Endodermal cell (in vitro differentiated cells): ENCODE results near the gene KRTAP5-9. TPM values are rescaled to one million over a fixed set of nuclear protein-coding genes. Genes with fewer than 3 reads are reported as not detected.
"Not testable (repeated sequence)": the region's sequence is repeated elsewhere in the genome, so short reads cannot be mapped to it uniquely, and the experiment has no call there.

Source experiments
- DNase-seq: peaks from one replicate; pipeline ENCODE4 v3.0.0-alpha.2; 2017
- H3K27ac ChIP-seq: 2 replicates; pipeline ENCODE4 v1.5.1; 2013; ENCODE audit warnings: mild to moderate bottlenecking, low read depth, low read length, moderate library complexity
- H3K27me3 ChIP-seq: 2 replicates; pipeline ENCODE4 v1.6.1; 2013; ENCODE audit warnings: mild to moderate bottlenecking, low read length, moderate library complexity; ENCODE audit not compliant: insufficient read depth, control insufficient read depth, poor library complexity, severe bottlenecking
- H3K36me3 ChIP-seq: 2 replicates; pipeline ENCODE4 v1.7.0; 2013; ENCODE audit warnings: mild to moderate bottlenecking, low read length, moderate library complexity; ENCODE audit not compliant: control insufficient read depth, insufficient read depth
- H3K4me1 ChIP-seq: one replicate; pipeline ENCODE4 v1.7.0; 2013; ENCODE audit warnings: low read length; ENCODE audit not compliant: control insufficient read depth, insufficient read depth
- H3K4me3 ChIP-seq: 2 replicates; pipeline ENCODE4 v1.5.1; 2013; ENCODE audit warnings: mild to moderate bottlenecking, low read length, moderate library complexity
- H3K9ac ChIP-seq: 2 replicates; pipeline ENCODE4 v1.6.1; 2013; ENCODE audit warnings: mild to moderate bottlenecking, low read length, moderate library complexity; ENCODE audit not compliant: poor library complexity, severe bottlenecking; ENCODE audit errors: extremely low read depth
- H3K9me3 ChIP-seq: 2 replicates; pipeline ENCODE4 v1.6.1; 2013; ENCODE audit warnings: mild to moderate bottlenecking, low read length, moderate library complexity; ENCODE audit not compliant: control insufficient read depth
- H3K27ac Mint-ChIP-seq: 2 replicates; pipeline ENCODE4 v1.8.0; 2020; ENCODE audit warnings: mixed read lengths
- H3K27me3 Mint-ChIP-seq: 2 replicates; pipeline ENCODE4 v1.8.0; 2021; ENCODE audit warnings: mild to moderate bottlenecking, mixed read lengths; ENCODE audit not compliant: insufficient read depth
- H3K36me3 Mint-ChIP-seq: 2 replicates; pipeline ENCODE4 v1.8.0; 2020; ENCODE audit warnings: low read depth, mixed read lengths
- H3K4me1 Mint-ChIP-seq: 2 replicates; pipeline ENCODE4 v1.8.0; 2020; ENCODE audit warnings: mixed read lengths
- H3K4me3 Mint-ChIP-seq: 2 replicates; pipeline ENCODE4 v1.8.0; 2020; ENCODE audit warnings: mild to moderate bottlenecking, moderate library complexity, mixed read lengths
- H3K9me3 Mint-ChIP-seq: 2 replicates; pipeline ENCODE4 v1.8.0; 2020; ENCODE audit warnings: mild to moderate bottlenecking, mixed read lengths
- CTCF ChIP-seq: fragments of 200-600 bp; sonication (generic); conservative IDR thresholded peaks from 2 replicates; pipeline ENCODE4 v1.5.0; 2021; ENCODE audit warnings: antibody characterized with exemption, mild to moderate bottlenecking
- WGBS, 2 experiments: methylation state at CpG; one replicate each; pipeline versions ENCODE4 v1.1.5 to v1.1.7; 2013; ENCODE audit warnings: missing lambda C conversion rate in 2 of 2, mixed read lengths in 1 of 2; ENCODE audit not compliant: insufficient coverage in 1 of 2, insufficient read length in 1 of 2; 5-methylcytosine and 5-hydroxymethylcytosine counted together
- total RNA-seq, 2 donors: library from RNA; stranded (reverse); fragmentation: NEBNext Ultra II Directional in 1 of 2; extraction: Animal tissue kit (Norgen Biotek cat#: 25700) in 1 of 2; gene quantifications; 2 replicates in 1 of 2; 3 replicates in 1 of 2; pipeline ENCODE4 v1.2.1, GENCODE V29; 2021

The KRTAP5-9 gene
- total RNA-seq, 2 donors from 2014 or later: 0.31 TPM; not detected in 1

- no peak overlapping the region for H3K9ac ChIP-seq
- H3K4me3 Mint-ChIP-seq: no peak overlapping the region
- H3K36me3 Mint-ChIP-seq: no peaks in the 10 kb centered on the region
- DNase-seq: no peak
- no peak overlapping the region for H3K27ac ChIP-seq
- no peaks in the 10 kb centered on the region for H3K36me3 ChIP-seq
- peaks cover 5% of the 10 kb centered on the region for H3K27me3 ChIP-seq
- 88 to 89% methylated on average over 4 of the region's 4 CpGs for WGBS, 2 experiments
- no peaks in the 10 kb centered on the region for H3K9me3 Mint-ChIP-seq
- no peaks in the 10 kb centered on the region for H3K9me3 ChIP-seq
- H3K4me3 ChIP-seq: no peak overlapping the region
- H3K27me3 Mint-ChIP-seq: peaks cover 23% of the 10 kb centered on the region
- peaks cover 10% of the 10 kb centered on the region for H3K4me1 Mint-ChIP-seq
- H3K4me1 ChIP-seq: no peaks in the 10 kb centered on the region
- TF ChIP-seq CTCF: no peak
- no peak overlapping the region for H3K27ac Mint-ChIP-seq
These were observed 33.6 kb downstream of the KRTAP5-9 start for GRCh38 chr11:71581826-71582225.

GRCh38 chr11:71582309-71582895 is 34.2 kb downstream of the KRTAP5-9 start, which contains the start of gene KRTAP5-11:
Gene KRTAP5-11, minus strand, starts transcription at chr11:71582875. Its CDS starts 38 bp downstream, at chr11:71582837.
- no peaks in the 10 kb centered on the region for H3K4me1 ChIP-seq
- no peak for DNase-seq
- no peak within 1 kb of the TSS for H3K27ac Mint-ChIP-seq

GRCh38 chr11:71582969-71583368 is 34.7 kb downstream of the KRTAP5-9 start:
- H3K27me3 ChIP-seq, H3K9me3 Mint-ChIP-seq, H3K9me3 ChIP-seq, H3K27ac ChIP-seq, H3K36me3 Mint-ChIP-seq, H3K4me3 Mint-ChIP-seq, H3K4me1 ChIP-seq, H3K9ac ChIP-seq, DNase-seq, H3K36me3 ChIP-seq, H3K27ac Mint-ChIP-seq, H3K4me3 ChIP-seq: not testable (repeated sequence)
- Mint-ChIP-seq H3K27me3 (peaks cover 23% of the 10 kb centered on the region), H3K4me1 (peaks cover 10% of the 10 kb centered on the region)
- 96 to 100% methylated on average over 2 of the region's 2 CpGs for whole genome bisulfite sequencing, 2 experiments

More at GRCh38 chr11:71582309-71582895, 34.2 kb downstream of the KRTAP5-9 start, which contains the start of gene KRTAP5-11:
- peaks cover 10% of the 10 kb centered on the region for H3K4me1 Mint-ChIP-seq
- H3K9me3 Mint-ChIP-seq: no peaks in the 10 kb centered on the region
- Histone ChIP-seq H3K36me3 (no peaks in the 10 kb centered on the region), H3K27ac (no peak within 1 kb of the TSS), H3K9me3 (no peaks in the 10 kb centered on the region), H3K4me3 (no peak within 1 kb of the TSS), H3K9ac (no peak within 1 kb of the TSS), H3K27me3 (peaks cover 5% of the 10 kb centered on the region)
- H3K36me3 Mint-ChIP-seq: no peaks in the 10 kb centered on the region
- H3K4me3 Mint-ChIP-seq: no peak within 1 kb of the TSS
- no peak for TF ChIP-seq CTCF
- 85 to 90% methylated on average over 1 to 3 of the region's 3 CpGs for WGBS, 2 experiments
- peaks cover 23% of the 10 kb centered on the region for H3K27me3 Mint-ChIP-seq

DNA sequence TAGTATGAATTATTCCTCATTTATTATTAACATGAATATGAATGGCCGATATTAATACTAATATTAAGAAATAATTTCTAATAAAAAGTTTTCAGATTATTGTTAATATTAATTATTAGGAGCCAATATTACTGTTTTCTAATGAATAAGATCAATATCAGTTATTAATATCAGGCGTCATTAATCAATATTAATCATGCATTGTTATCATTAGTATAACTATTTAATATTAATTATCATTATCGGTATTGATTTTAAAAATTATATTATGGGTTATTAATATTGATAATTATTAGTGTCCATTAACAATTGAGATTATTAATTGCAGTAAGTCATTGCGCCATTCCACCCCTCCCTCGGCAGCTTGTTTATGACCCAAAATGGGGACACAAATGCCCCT is 37.5 kb downstream of the KRTAP5-9 start:
- not testable (repeated sequence) for H3K27ac Mint-ChIP-seq, H3K9me3 Mint-ChIP-seq, H3K36me3 ChIP-seq, H3K4me1 ChIP-seq, H3K9me3 ChIP-seq, H3K4me3 ChIP-seq, H3K36me3 Mint-ChIP-seq, H3K27ac ChIP-seq, H3K9ac ChIP-seq, DNase-seq, H3K27me3 ChIP-seq, H3K4me3 Mint-ChIP-seq
- WGBS, 2 experiments: 98 to 100% methylated on average over 2 of the region's 5 CpGs
- H3K4me1 Mint-ChIP-seq: peaks cover 11% of the 10 kb centered on the region
- H3K27me3 Mint-ChIP-seq: peaks cover 17% of the 10 kb centered on the region

GRCh38 chr11:71588314-71588713 is 40.1 kb downstream of the KRTAP5-9 start:
- peak overlapping the region; percentile 26 for H3K27ac Mint-ChIP-seq
- H3K27ac ChIP-seq: peak overlapping the region; percentile 11
- H3K9me3 Mint-ChIP-seq: not testable (repeated sequence)

More at GRCh38 chr11:71588314-71588713, 40.1 kb downstream of the KRTAP5-9 start:
- not testable (repeated sequence) for H3K27me3 Mint-ChIP-seq, H3K4me1 Mint-ChIP-seq, DNase-seq, H3K36me3 ChIP-seq, H3K4me1 ChIP-seq, H3K4me3 ChIP-seq, H3K4me3 Mint-ChIP-seq, H3K27me3 ChIP-seq, H3K9me3 ChIP-seq, H3K9ac ChIP-seq, H3K36me3 Mint-ChIP-seq
- 60 to 67% methylated on average over 4 of the region's 4 CpGs for WGBS, 2 experiments
